GM18907 (cell line): ENCODE results near the gene C8B.

Source experiments
- ATAC-seq: cut with Tn5 transposase; IDR thresholded peaks from one replicate; pipeline ENCODE4 v1.9.1; 2021; ENCODE audit warnings: mild to moderate bottlenecking, moderate library complexity; ENCODE audit not compliant: unreplicated experiment

C8B gene

DNA sequence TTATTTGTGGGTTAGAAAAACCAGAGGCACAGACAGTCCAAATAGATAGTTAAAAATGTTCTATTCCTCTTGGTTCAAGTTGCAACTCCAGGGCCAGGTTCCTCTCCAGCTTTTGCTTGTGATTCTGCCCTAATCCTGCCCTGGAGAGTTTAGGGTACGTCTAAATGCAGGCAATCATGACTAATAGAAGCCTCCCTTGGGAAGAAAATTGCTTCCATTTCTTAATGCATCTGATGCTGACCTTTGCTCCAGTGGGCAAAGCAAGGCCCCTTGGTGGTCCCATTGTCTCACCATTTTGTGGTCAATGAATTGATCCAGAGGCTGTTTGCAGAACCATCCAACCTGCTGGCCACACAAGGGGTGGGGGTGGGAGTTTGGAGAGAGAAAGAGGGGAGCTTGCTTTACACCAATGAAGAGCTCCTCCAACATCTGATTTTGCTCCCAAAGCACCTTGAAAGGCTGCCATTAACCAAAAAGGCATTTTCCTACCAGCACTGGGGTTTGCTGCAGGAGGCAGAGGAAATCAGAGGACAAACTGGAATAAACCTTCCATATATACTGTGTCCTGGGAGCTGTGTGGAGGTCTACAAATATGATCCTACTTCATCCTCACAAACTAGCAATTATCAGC is 31.3 kb downstream of the C8B start:
- ATAC-seq, result no peak

DNA sequence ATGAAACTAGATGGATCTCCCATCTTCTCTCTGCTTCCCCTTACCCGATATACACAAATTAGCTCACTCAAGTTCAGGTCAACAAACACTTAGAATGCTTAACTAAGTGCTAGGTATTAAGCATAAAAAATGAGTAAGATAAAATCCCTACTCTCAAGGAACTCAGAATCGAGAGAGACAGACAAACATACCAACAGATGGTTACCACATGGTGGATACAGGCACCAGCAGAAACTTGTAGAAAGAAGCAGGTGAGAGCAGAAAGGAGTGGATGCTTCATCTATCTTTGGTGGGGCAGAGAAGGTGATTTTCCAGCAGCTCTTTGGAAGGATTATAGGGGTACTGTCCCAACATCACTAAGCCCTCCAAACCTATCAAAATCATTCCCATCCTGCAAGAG is 32.2 kb downstream of the C8B start:
- no peak for ATAC-seq

DNA sequence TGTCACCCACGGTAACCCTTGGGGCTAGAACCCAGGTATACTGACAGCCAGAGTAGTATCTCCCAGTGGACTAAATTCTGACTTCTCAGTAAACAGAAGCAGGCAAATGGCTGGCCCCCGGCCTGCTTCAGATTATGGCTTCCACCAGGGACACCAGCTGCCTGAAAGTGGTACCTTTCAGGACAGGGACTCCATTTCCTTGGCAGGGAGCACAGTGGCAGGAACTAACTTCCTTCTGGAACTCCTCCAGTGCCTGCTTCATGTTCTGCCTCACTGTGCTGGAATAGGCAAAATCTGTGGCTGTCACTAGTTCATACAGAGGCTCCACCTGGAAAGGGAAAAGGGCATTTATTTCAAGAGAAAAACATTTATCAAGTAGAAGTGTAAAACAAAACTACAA is 32.7 kb downstream of the C8B start:
- ATAC-seq, result no peak

DNA sequence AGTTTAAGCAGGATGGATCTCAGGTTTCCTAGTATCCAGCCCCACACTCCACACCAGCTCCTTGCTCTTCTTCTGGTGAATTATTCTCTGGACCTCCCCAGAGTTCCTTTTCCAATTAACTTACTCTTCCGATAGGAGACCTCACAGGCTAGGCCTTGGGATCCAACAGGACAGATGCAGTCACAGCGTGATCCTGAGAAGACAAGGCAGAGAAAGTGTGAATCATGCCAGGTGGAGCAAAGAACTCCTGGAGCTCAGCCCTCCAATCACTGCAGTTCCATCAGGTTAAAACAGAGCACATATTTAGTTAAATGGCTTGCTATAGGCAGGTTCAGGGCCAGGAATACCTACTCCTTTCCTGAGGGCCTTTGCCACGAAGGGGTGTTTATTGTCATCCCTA is 34.1 kb downstream of the C8B start:
- ATAC-seq, result no peak

DNA sequence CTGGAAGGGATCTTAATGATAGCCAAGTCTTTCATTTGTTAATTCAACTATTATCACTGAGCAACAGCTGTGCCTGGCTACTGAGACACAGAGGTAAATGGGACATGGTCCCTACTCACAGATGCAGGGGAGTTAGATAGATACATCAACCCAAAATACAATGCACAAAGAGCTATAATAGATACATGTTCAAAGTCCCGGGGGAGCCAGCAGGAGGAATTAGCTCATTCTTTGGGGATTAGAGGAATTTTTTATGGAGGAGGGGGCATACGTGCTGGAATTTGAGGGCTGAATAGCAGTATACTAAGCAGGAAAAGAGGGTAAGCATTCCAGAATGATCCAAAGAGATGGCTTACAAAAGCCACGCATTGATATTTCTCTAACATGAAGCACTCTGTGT is 34.6 kb downstream of the C8B start:
- no peak for ATAC-seq

DNA sequence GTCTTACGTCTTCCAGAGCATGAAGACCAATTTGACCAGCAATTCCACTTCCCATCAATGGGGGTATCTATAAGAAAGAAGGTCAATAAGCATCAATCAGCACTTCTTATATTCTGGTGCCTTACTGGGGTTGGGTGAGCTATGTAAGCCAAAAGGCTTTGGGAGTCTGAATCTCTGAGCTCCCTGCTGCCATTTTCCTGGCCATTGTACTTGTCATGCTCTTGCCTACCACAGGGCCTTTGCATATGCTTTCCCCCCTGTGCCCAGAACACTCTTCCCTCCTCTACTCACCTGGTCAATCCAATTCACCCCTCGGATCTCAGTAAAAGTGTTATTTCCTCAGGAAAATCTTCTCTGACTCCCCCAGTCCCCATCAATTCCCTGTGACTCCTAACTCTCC is 36.3 kb downstream of the C8B start:
- no peak for ATAC-seq

DNA sequence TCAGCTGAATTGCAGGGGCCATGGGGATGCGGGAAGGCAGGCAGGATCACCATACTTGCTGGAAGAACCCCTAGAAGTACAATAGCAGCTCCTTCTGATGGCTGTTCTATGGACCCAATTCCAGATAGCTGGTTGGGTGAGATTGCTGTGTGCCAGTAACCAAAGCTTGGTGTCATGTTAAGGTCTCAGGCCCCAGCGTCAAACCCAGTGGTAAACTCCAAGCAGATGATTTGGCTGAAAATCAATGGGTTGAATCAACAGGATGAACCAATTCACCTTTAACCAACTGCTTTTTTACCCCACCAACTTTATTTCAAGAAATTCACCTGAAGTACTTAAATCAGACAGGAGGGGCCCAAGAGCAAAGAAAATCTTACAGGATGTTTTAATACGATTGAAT is 37.8 kb downstream of the C8B start:
- ATAC-seq, result no peak

DNA sequence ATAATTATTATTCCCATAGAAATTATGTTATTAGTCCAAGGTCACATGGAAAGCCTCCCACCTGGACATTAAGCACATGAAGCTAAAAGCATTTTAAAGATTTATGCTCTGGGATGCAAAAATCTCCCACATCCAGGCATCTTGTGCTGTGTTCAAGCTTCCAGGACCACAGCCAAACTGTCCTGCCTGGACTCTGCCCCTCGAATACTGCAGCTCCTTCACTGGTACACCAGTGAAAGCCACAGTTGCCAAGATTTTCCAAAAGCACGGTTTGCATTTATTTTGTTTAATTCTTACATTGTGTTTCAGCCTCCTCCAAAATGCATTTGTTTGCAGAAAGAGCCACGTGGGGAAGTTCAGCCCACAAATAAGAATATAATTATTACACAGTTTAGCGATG is 38.6 kb downstream of the C8B start:
- ATAC-seq, result no peak

DNA sequence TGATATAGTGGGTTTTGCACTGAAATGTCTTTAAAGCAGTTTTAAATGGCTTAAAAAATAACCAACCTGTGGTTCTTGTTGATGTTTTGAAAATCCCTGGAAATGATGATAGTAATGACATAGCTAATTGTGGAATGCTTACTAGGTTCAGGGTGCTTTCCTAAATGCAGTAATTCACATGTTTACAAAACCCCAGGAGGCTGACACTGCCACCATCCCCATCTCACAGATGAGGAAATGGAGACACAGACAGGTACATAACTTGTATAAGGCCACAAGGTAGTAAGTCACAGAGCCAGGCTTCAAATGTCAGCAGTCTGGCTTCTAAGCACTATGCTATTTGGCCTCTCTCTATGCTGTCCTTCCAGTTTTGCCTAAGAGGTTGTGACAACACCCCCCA is 40.6 kb downstream of the C8B start:
- ATAC-seq, result no peak

DNA sequence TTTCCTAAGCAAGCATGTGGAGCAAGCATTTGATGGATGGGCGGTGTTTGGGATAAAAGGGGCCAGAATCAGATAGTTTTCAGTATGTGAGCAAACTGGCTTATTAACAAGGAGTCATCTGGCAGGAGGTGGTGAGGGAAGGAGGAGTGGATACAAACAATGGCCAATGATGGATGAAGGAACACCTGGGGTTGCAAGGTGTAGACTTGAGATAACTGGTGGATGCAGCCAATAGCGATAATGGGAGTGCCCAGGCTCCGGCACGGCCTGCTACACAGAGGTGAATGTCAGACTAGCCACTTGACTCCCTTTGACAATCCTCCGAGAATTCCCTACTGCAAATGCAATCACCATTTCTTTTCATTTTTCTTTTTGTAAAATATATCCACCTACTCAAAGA is 41.7 kb downstream of the C8B start:
- no peak for ATAC-seq

DNA sequence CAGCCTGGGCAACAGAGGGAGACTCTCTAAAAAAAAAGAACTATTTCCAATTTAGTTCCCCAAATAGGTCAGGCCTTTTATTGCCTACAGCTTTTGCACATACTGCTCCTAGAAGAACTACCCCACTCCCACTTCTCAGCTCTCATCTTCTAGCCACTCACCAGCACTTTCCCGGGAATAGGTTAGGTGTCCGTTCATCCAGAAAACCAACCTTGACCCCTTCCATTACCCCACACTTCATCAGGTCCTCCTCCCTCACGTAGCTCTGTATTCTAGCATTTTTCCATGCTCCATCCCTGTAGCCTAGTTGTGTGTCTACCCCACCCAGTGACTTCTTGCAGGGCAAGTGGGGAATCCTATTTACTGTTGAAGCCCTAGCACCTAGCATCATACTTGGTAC is 42.6 kb downstream of the C8B start:
- ATAC-seq, result no peak

DNA sequence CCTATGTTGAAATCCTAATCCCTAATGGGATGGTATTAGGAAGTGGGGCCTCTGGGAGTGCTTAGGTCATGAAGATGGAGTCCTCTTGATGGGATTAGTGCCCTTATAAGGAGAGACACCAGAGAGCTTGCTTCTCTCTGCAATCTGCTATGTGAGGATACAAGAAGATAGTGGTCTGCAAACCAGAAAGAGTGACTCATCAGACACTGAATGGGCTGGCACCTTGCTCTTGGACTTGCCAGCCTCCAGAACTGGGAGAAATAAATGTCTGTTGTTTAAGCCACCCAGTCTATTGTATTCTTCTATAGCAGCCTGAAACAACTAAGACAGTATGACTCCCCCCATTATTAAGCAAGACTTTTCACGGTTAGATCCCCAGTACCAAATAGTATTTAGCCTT is 43.3 kb downstream of the C8B start:
- ATAC-seq, result no peak

DNA sequence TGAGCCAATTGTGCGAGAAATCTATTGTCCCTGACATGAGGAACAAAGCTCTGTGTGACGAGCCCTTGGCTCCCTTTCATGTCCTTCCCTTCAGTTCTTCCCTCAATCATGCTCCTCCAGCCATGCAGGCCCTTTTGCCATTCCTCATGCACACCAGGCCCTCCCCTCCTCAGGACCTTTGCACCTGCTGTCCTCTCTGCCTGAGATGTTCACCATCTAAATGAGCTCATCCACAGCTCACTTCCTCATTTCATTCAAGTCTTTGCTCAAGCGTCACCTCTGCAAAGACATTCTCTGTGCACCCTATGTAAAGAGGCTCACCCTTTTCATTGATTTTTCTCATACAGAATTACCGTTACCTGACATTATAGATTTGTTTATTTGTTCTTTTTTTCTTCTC is 43.7 kb downstream of the C8B start:
- no peak for ATAC-seq

DNA sequence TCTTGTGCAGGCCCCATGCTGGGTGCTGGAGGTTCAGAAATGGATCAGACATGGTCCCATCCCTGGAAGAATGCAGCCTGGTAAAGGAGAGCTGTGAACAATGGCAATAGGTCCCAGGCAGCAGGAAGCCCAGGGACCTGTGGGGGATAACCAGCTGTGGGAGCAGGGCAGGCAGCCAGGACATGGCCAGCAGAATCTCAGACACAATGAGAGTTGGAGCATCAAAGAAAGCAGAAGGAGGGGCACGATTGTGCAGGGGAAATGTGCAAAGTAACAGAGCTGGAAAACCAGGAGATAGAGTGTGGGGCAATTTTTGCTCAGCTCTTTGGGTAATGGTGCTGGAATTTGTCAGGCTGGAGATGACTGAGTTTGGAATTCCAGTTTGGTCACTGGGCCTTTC is 44.3 kb downstream of the C8B start:
- no peak for ATAC-seq

DNA sequence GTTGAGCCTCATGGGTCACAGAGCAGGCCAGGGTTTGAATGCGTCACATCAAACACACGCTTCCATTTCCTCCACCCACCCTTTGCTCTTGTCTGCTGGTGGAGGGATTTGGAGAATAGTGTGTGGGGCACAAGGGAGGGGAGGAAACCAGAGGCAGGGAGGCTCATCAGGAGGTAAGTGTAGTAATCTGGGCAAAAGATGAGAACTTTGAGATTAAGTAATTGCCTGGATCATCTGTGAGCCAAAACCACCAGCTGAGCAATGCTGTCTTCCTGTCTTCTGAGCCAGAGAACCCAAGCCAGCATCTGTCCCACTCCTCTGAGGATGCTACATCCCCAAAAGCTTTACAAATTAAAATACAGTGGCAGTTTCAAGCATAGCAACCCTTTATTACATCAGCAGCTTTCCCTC is 45.2 kb downstream of the C8B start:
- no peak for ATAC-seq

DNA sequence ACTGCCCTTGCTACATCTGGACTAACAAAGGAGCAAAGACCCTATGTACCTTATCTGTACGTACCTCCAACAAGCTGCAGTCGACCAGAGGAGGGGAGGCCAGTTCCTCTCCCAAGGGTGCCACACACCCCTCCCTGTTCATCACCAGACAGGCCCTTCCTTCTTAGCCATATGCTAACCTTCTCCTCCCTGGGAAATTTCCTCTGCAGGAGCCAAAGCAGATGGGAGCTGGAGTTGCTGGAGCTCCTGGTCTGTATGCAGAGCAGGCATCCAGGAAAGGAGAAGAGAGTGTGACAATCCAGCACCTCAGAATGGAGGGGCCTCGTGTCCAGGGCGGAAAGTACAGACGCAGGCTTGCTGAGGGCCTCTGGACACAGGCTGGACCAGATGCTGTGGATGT is 48.5 kb downstream of the C8B start:
- no peak for ATAC-seq

DNA sequence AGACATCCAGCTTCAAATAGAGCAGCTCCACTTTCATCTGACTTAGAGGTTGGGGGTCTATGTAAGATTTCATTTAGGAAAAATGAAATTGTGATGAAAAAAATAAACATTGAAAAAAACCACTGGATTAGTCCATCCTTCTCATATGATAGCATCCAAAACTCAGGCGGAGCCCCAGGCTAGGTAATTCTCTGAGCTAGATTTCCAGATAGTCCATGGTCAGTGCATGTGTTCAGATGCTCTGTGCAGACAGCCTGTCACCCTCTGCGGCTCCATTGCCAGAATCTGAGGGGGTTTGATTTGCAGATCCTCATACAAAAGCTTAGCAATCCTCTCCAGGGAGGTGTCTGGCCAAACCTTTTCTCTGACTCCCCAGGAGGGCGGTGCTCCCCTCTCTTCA is 49.2 kb downstream of the C8B start:
- no peak for ATAC-seq

DNA sequence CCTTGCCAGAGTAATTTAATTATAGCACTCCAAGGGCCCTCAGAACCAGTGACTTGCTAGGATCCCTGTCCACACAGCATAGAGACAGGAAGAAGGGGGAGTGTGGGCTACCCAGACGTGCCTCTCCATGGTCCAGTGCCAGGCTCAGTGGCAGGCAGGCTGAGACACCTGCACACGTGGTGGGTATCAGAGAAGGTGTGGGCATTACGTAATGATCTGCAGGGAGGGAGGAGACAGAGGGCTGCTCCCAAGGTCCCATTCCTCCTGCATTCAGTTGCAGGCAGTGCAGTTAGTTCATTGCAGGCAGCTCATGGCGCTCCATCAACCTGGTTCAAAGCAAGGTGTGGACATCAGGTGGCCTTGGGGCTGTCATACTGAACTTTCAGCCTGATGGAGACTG is 49.9 kb downstream of the C8B start:
- no peak for ATAC-seq

DNA sequence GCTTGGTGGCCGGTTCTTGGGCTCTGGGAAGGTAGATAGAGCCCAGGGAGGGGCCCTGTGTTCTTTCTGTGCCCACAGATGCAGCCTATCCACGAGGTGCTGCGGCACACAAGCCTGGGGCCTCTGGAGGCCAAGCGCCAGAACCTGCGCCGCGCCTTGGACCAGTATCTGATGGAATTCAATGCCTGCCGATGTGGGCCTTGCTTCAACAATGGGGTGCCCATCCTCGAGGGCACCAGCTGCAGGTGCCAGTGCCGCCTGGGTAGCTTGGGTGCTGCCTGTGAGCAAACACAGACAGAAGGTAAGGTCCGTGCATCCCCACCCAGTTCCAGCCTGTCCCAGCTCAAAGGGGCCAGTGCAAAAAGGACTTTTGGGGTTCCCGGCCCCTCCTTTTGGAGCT is 53.5 kb downstream of the C8B start:
- no peak for ATAC-seq

DNA sequence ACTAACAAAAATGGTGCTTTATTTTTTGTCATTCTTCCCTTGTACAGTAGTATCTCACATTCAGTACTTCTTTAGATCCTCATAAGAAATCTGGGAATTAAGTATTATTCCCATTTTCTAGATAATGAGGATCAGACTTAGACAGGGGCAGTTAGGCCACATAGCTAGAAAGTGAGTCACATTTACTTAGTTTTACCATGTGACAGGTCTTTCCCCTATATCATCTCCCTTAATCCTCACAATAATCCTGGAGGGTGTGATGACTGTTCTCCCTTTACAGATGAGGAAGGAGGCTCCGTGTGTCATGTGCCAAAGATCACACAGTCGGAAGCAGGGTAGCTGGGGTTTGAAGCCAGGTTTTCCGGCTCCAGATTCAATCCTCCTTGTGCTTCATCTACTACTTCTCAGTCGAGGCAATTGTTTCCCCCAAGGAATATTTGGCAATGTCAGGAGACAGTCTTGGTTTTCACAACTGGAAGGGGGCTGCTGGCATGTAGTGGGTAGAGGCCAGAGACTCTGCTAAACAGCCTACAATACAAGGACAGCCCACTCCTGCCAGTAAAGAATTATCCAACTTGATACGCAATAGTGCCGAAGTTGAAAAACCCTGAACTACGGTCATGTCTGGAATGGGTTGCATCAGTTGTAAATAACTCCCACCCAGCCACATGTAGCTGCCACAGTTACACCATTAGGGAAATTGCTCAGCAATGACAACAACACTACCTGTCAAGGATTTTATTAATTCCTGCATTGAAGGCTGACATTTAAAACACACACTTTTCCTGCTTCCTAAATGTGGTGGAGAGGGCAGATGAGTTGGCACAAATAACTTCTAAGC is 54.5 kb downstream of the C8B start:
- no peak for ATAC-seq

DNA sequence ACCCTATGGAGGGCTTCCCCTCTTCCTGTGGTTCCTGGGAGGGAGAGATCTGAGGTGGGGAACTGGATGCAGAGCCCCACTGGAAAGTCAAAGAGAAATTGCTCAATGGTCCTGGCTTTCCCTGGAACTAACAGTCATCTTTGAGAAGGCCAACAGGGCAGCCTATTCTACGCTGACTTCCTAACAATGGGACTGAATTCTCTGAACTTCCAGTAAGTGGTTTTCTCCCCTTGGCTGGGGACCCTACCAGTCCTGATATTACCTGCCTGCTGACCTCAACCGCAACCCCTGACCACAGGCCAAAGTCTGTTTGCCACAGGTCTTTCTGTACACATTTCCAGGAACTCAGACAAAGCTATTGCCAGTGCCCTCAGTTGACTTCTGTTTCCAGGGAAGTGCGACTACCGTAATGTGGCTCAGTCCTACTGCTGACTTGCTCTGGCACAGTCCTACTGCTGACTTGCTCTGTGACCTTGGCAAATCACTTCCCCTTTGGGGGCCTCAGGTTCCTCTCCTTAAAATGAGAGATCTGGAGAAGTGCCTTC is 55.3 kb downstream of the C8B start:
- no peak for ATAC-seq

DNA sequence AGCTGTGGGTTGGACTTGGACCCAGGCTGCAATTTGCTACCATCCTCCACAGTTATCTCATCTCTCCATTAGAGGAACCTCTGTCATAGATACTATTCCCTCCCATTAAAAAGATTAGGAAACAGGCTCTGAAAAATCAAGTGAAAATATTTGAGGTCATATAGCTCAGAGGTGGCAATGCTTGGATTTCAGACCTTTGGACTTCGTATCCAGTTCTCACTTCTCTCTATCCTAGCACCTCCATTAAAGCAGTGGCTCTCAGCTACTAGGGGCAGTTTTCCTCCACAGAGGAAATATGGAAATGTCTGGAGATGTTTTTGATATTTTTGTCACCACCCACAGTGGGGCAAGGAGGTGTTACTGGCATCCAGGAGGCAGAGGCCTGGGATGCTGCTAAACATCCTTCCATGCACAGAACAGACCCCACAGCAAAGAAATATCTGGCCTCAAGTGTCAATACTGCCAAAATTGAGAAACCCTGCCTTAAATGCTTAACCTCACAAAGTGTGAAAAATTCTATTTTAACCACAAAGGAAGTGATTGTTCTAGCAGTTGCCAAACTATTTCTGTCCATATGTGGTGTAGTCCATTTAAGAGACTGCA is 57.1 kb downstream of the C8B start:
- ATAC-seq, result no peak
